Measurements from ENCODE around the gene SORCS3.

Gene SORCS3

DNA sequence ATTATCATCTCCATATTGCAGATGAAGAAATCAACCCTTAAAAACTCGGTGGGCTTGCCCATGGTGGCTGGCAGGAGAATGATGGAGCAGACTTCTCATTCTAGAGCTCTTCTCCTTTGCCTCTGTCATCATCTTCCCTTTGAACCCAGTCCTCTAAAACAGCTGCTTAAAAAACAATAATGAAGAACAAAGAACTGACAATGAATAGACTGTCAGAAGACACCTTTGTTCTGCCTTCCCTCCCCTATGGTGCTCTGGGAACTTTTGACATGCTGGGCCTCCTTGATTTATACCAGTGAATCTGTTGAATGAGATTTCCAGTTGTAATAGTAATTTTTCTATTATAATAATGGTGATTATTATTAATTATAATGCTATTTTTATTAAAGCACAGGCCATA, 103.0 kb downstream of the SORCS3 start:
- Histone ChIP-seq H3K9ac (no peak overlapping the region), H3K4me2 (no peak overlapping the region), H3K27me3 (ENCODE audit: insufficient read depth, low read depth) (no peaks in the 10 kb centered on the region), H3K4me1 (ENCODE audit: low read depth, poor library complexity, severe bottlenecking) (no peaks in the 10 kb centered on the region), H3K36me3 (ENCODE audit: insufficient read depth) (no peaks in the 10 kb centered on the region), H3K79me2 (ENCODE audit: insufficient read depth, low read depth) (no peaks in the 10 kb centered on the region), H4K20me1 (ENCODE audit: insufficient read depth) (no peaks in the 10 kb centered on the region), H3K4me3 (IDR thresholded peaks at IDR 0.05; ENCODE audit: insufficient read depth, low read depth, low read length) (no peak overlapping the region), H3K27ac (no peak overlapping the region), H2AFZ (ENCODE audit: low read depth) (no peak overlapping the region)
- TF ChIP-seq, protein P1, sequence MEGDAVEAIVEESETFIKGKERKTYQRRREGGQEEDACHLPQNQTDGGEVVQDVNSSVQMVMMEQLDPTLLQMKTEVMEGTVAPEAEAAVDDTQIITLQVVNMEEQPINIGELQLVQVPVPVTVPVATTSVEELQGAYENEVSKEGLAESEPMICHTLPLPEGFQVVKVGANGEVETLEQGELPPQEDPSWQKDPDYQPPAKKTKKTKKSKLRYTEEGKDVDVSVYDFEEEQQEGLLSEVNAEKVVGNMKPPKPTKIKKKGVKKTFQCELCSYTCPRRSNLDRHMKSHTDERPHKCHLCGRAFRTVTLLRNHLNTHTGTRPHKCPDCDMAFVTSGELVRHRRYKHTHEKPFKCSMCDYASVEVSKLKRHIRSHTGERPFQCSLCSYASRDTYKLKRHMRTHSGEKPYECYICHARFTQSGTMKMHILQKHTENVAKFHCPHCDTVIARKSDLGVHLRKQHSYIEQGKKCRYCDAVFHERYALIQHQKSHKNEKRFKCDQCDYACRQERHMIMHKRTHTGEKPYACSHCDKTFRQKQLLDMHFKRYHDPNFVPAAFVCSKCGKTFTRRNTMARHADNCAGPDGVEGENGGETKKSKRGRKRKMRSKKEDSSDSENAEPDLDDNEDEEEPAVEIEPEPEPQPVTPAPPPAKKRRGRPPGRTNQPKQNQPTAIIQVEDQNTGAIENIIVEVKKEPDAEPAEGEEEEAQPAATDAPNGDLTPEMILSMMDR (conservative IDR thresholded peaks at IDR 0.05; ENCODE audit: low read depth, low read length): no peak

DNA sequence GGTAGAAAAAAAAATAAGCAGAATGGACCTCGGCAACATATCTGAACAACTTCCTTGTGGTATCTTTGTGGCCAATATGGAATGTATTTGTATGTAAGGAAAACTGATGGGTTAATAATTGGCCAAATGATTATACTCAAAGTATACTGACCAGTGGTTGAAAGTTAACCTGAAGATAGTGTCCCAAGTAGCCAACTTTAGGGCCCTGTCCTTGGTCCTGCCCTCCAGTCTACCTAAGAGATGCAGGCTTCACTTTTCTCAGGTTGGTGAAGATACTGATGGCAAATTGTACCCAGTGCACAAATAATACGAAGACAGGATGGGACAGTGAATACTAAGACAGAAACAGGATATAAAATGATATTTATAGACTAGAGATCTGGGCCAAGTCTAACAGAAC, 109.2 kb downstream of the SORCS3 start:
- no peaks in the 10 kb centered on the region for H4K20me1 ChIP-seq (ENCODE audit: insufficient read depth)
- H3K27ac ChIP-seq: no peak overlapping the region

DNA sequence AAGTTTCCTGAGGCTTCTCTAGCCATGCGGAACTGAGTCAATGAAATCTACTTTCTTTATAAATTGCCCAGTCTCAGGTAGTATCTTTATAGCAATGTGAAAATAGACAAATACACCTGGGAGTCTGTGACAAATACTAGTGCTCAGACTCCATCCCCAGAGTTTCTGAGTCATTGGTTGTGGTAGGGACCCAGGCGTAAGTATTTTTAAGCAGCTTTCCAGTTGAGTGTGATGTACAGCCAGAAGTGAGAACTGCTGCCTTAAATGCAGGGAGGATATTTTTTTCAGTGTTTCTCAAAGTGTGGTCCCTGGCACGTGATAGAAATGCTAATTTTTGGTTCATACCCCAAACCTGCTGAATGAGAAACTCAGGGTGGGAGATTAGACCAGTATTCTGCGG, 121.7 kb downstream of the SORCS3 start:
- TF ChIP-seq, protein P1 (conservative IDR thresholded peaks at IDR 0.05; ENCODE audit: low read depth, low read length): no peak
- Histone ChIP-seq H3K4me3 (IDR thresholded peaks at IDR 0.05; ENCODE audit: insufficient read depth, low read depth, low read length) (no peak overlapping the region), H2AFZ (ENCODE audit: low read depth) (no peak overlapping the region), H4K20me1 (ENCODE audit: insufficient read depth) (no peaks in the 10 kb centered on the region), H3K27me3 (ENCODE audit: insufficient read depth, low read depth) (no peaks in the 10 kb centered on the region), H3K27ac (no peak overlapping the region), H3K36me3 (ENCODE audit: insufficient read depth) (no peaks in the 10 kb centered on the region), H3K79me2 (ENCODE audit: insufficient read depth, low read depth) (no peaks in the 10 kb centered on the region), H3K9ac (no peak overlapping the region), H3K4me1 (ENCODE audit: low read depth, poor library complexity, severe bottlenecking) (no peaks in the 10 kb centered on the region), H3K4me2 (no peak overlapping the region)

More for the DNA sequence above, 109.2 kb downstream of the SORCS3 start:
- Histone ChIP-seq H3K9ac (no peak overlapping the region), H3K4me2 (no peak overlapping the region), H3K36me3 (ENCODE audit: insufficient read depth) (no peaks in the 10 kb centered on the region), H3K4me3 (IDR thresholded peaks at IDR 0.05; ENCODE audit: insufficient read depth, low read depth, low read length) (no peak overlapping the region), H3K27me3 (ENCODE audit: insufficient read depth, low read depth) (no peaks in the 10 kb centered on the region), H3K4me1 (ENCODE audit: low read depth, poor library complexity, severe bottlenecking) (no peaks in the 10 kb centered on the region), H2AFZ (ENCODE audit: low read depth) (no peak overlapping the region), H3K79me2 (ENCODE audit: insufficient read depth, low read depth) (no peaks in the 10 kb centered on the region)
- TF ChIP-seq, protein P1 (conservative IDR thresholded peaks at IDR 0.05; ENCODE audit: low read depth, low read length): no peak

DNA sequence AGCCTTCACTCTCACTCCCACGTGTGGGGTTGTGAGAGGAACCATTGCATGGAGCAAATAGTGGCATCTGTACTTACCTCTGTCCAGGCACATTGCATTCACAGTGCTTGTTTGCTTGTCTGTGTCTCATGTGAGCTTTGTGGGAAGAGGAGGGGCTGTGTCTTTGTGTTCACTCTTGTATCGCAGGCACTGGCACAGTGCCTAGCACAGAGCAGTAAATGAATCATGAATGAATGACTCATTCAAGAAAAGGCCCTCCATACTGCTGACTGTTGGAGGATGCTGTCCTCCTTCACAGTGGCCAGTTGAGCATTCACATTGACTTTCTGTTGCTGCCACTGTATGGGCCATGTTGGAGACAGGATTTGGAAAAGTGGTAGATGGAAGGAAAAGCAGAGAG, 125.3 kb downstream of the SORCS3 start:
- TF ChIP-seq, protein P1 (conservative IDR thresholded peaks at IDR 0.05; ENCODE audit: low read depth, low read length): no peak

More for the DNA sequence above, 125.3 kb downstream of the SORCS3 start:
- Histone ChIP-seq H3K27ac (no peak overlapping the region), H3K27me3 (ENCODE audit: insufficient read depth, low read depth) (no peaks in the 10 kb centered on the region), H2AFZ (ENCODE audit: low read depth) (no peak overlapping the region), H3K4me3 (IDR thresholded peaks at IDR 0.05; ENCODE audit: insufficient read depth, low read depth, low read length) (no peak overlapping the region), H4K20me1 (ENCODE audit: insufficient read depth) (no peaks in the 10 kb centered on the region), H3K79me2 (ENCODE audit: insufficient read depth, low read depth) (no peaks in the 10 kb centered on the region), H3K9ac (no peak overlapping the region), H3K36me3 (ENCODE audit: insufficient read depth) (no peaks in the 10 kb centered on the region), H3K4me1 (ENCODE audit: low read depth, poor library complexity, severe bottlenecking) (no peaks in the 10 kb centered on the region), H3K4me2 (no peak overlapping the region)
